H1 (cell line): ENCODE data around the gene PHF23. TPM values are rescaled to one million over a fixed set of nuclear protein-coding genes. Genes with fewer than 3 reads are reported as not detected.

Experiments used
- BRCA1 ChIP-seq: IDR thresholded peaks from 2 replicates; pipeline ENCODE4 v1.6.1; 2012; ENCODE audit warnings: low read depth, low read length, improper control_type of control experiment
- CBX8 ChIP-seq: fragments of 300-800, 300-1000 bp; sonication (generic); IDR thresholded peaks from 2 replicates; pipeline ENCODE4 v1.7.1; 2016; ENCODE audit warnings: low read depth, low read length, borderline replicate concordance
- CEBPB ChIP-seq: IDR thresholded peaks from 2 replicates; pipeline ENCODE4 v1.6.1; 2012; ENCODE audit warnings: low read depth, low read length
- CREB1 ChIP-seq: IDR thresholded peaks from 2 replicates; pipeline ENCODE4 v1.6.1; 2012; ENCODE audit warnings: inconsistent platforms
- CTBP2 ChIP-seq: IDR thresholded peaks from 2 replicates; pipeline ENCODE4 v1.7.0; 2011; ENCODE audit warnings: borderline replicate concordance, mild to moderate bottlenecking, moderate library complexity, mixed read lengths, low read length; ENCODE audit not compliant: insufficient read depth, insufficient read length
- E2F6 ChIP-seq: IDR thresholded peaks from 2 replicates; pipeline ENCODE4 v1.6.1; 2012; ENCODE audit warnings: inconsistent platforms
- EZH2 ChIP-seq: fragments of 200-600 bp; sonication (generic); IDR thresholded peaks from 2 replicates; pipeline ENCODE4 v1.7.1; 2012; ENCODE audit warnings: low read depth, mild to moderate bottlenecking, moderate library complexity, low read length, inconsistent platforms; ENCODE audit not compliant: severe bottlenecking
- FOSL1 ChIP-seq: IDR thresholded peaks from 2 replicates; pipeline ENCODE4 v1.6.1; 2011; ENCODE audit warnings: mild to moderate bottlenecking, low read depth, low read length, moderate library complexity; ENCODE audit not compliant: insufficient read depth
- JUND ChIP-seq: IDR thresholded peaks from 2 replicates; pipeline ENCODE4 v1.6.1; 2011; ENCODE audit warnings: mild to moderate bottlenecking, improper control_type of control experiment, low read length
- KDM1A ChIP-seq: fragments of 200-600, 300-600 bp; sonication (generic); IDR thresholded peaks from 2 replicates; pipeline ENCODE4 v1.7.1; 2016; ENCODE audit warnings: mild to moderate bottlenecking, low read length, borderline replicate concordance
- KDM4A ChIP-seq: IDR thresholded peaks from one replicate; pipeline ENCODE4 v1.7.1; 2012; ENCODE audit warnings: low read depth, mild to moderate bottlenecking, moderate library complexity, low read length, inconsistent platforms; ENCODE audit not compliant: severe bottlenecking
- MAFK ChIP-seq: IDR thresholded peaks from 2 replicates; pipeline ENCODE4 v1.6.1; 2012; ENCODE audit warnings: low read depth, mild to moderate bottlenecking, improper control_type of control experiment, low read length
- MAX ChIP-seq: IDR thresholded peaks from 2 replicates; pipeline ENCODE4 v1.6.1; 2012; ENCODE audit warnings: inconsistent platforms
- NANOG ChIP-seq: IDR thresholded peaks from 2 replicates; pipeline ENCODE4 v1.6.1; 2011; ENCODE audit warnings: low read length, low read depth, mild to moderate bottlenecking, inconsistent platforms; ENCODE audit not compliant: insufficient read depth, poor library complexity, severe bottlenecking
- PHF8 ChIP-seq: fragments of 200-600 bp; sonication (generic); conservative IDR thresholded peaks from 2 replicates; pipeline ENCODE4 v1.7.1; 2012; ENCODE audit warnings: low read depth, mild to moderate bottlenecking, inconsistent platforms, low read length, moderate library complexity
- POLR2A ChIP-seq, 2 experiments: IDR thresholded peaks; 1 replicate in 1 of 2; 2 replicates in 1 of 2; pipeline ENCODE4 v1.6.1; 2011; ENCODE audit warnings: low read depth in 2 of 2, low read length in 2 of 2, mild to moderate bottlenecking in 2 of 2; ENCODE audit errors: control extremely low read depth in 1 of 2
- RAD21 ChIP-seq, 2 experiments: IDR thresholded peaks in 1 of 2; conservative IDR thresholded peaks in 1 of 2; 2 replicates each; pipeline ENCODE4 v1.6.1; 2011; ENCODE audit warnings: low read depth in 2 of 2, low read length in 2 of 2, improper control_type of control experiment in 1 of 2, inconsistent platforms in 1 of 2, mild to moderate bottlenecking in 1 of 2, moderate library complexity in 1 of 2
- RBBP5 ChIP-seq: IDR thresholded peaks from 2 replicates; pipeline ENCODE4 v1.7.1; 2012; ENCODE audit warnings: low read depth, mild to moderate bottlenecking, inconsistent platforms, low read length, moderate library complexity, borderline replicate concordance
- SIX5 ChIP-seq: IDR thresholded peaks from 2 replicates; pipeline ENCODE4 v1.6.1; 2011; ENCODE audit warnings: mild to moderate bottlenecking, low read depth, low read length
- SP2 ChIP-seq: IDR thresholded peaks from 2 replicates; pipeline ENCODE4 v1.6.1; 2012; ENCODE audit warnings: mild to moderate bottlenecking, low read length, inconsistent platforms
- TAF1 ChIP-seq: IDR thresholded peaks from 2 replicates; pipeline ENCODE4 v1.6.1; 2011; ENCODE audit warnings: mild to moderate bottlenecking, low read depth, low read length
- polyA plus RNA-seq, 7 experiments: library from polyadenylated mRNA; depleted of rRNA in 3 of 7; stranded (reverse) in 5 of 7; unstranded in 2 of 7; fragments of >200 nt in 5 of 7; fragments of 200-250 nt in 2 of 7; gene quantifications; 1 replicate in 5 of 7; 2 replicates in 1 of 7; 4 replicates in 1 of 7; pipeline versions ENCODE4 v1.2.1 to v1.2.3, GENCODE V29; 2011 to 2013; ENCODE audit warnings: missing spikeins in 2 of 7, mixed read lengths in 2 of 7
- total RNA-seq: library from RNA; stranded (reverse); fragmentation: NEBNext Ultra II Directional; extraction: Animal tissue kit (Norgen Biotek cat#: 25700); gene quantifications from 2 replicates; pipeline ENCODE4 v1.2.1, GENCODE V29; 2021
- TF ChIP-seq, protein P1 (sequence below), 3 experiments: IDR thresholded peaks; 1 replicate in 2 of 3; 2 replicates in 1 of 3; pipeline versions ENCODE4 v1.5.1 to v1.6.1; 2011; ENCODE audit warnings: low read length in 3 of 3, mild to moderate bottlenecking in 3 of 3, inconsistent platforms in 2 of 3, low read depth in 1 of 3, moderate library complexity in 1 of 3; ENCODE audit not compliant: insufficient read depth in 1 of 3; ENCODE audit errors: control extremely low read depth in 1 of 3

PHF23 gene
- total and polyA plus RNA-seq, 2 of the 8 experiments (the other 6 are each of a cell fraction or from before 2014, with no cell fraction given) = 47.5 to 62.8 TPM

- no peak for TF ChIP-seq NANOG
- TF ChIP-seq POLR2A (IDR thresholded peaks at IDR 0.05; ENCODE audit: control extremely low read depth in 1 of 2, low read depth in 2 of 2, low read length in 2 of 2) = peak in 1 of 2 experiments; percentile 56; a peak in 2 of 3 replicates
- no peak for TF ChIP-seq CTBP2
- TF ChIP-seq RAD21 (IDR thresholded peaks at IDR 0.05 in 1 of 2, conservative IDR thresholded peaks at IDR 0.05 in 1 of 2; ENCODE audit: low read depth in 2 of 2, low read length in 2 of 2) = no peak
- TF ChIP-seq TAF1 = peak; percentile 85
- TF ChIP-seq, protein P1, sequence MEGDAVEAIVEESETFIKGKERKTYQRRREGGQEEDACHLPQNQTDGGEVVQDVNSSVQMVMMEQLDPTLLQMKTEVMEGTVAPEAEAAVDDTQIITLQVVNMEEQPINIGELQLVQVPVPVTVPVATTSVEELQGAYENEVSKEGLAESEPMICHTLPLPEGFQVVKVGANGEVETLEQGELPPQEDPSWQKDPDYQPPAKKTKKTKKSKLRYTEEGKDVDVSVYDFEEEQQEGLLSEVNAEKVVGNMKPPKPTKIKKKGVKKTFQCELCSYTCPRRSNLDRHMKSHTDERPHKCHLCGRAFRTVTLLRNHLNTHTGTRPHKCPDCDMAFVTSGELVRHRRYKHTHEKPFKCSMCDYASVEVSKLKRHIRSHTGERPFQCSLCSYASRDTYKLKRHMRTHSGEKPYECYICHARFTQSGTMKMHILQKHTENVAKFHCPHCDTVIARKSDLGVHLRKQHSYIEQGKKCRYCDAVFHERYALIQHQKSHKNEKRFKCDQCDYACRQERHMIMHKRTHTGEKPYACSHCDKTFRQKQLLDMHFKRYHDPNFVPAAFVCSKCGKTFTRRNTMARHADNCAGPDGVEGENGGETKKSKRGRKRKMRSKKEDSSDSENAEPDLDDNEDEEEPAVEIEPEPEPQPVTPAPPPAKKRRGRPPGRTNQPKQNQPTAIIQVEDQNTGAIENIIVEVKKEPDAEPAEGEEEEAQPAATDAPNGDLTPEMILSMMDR (IDR thresholded peaks at IDR 0.05; ENCODE audit: control extremely low read depth in 1 of 3, insufficient read depth in 1 of 3, low read depth in 1 of 3, low read length in 3 of 3) = no peak
- TF ChIP-seq CEBPB = no peak
- TF ChIP-seq CBX8 = no peak
- TF ChIP-seq FOSL1 = no peak
- TF ChIP-seq MAX = peak; percentile 22; the same call in 1 of the 2 replicates
- no peak for TF ChIP-seq EZH2
- TF ChIP-seq E2F6 = no peak
- no peak for TF ChIP-seq BRCA1
- TF ChIP-seq CREB1 = peak; percentile 81; the same call in 1 of the 2 replicates
- TF ChIP-seq PHF8 = peak; percentile 82
- no peak for TF ChIP-seq SP2
- no peak for TF ChIP-seq SIX5
- no peak for TF ChIP-seq KDM1A
- no peak for TF ChIP-seq JUND
- no peak for TF ChIP-seq KDM4A
- no peak for TF ChIP-seq MAFK
- TF ChIP-seq RBBP5 = no peak
These were observed 12.5 kb upstream of the PHF23 start, which contains the start of gene CTDNEP1 (continued) for GRCh38 chr17:7251661-7252175.
